ENCODE measurements around the gene ANO10.
"Not testable (repeated sequence)": the region's sequence is repeated elsewhere in the genome, so short reads cannot be mapped to it uniquely, and the experiment has no call there.

Gene ANO10

DNA sequence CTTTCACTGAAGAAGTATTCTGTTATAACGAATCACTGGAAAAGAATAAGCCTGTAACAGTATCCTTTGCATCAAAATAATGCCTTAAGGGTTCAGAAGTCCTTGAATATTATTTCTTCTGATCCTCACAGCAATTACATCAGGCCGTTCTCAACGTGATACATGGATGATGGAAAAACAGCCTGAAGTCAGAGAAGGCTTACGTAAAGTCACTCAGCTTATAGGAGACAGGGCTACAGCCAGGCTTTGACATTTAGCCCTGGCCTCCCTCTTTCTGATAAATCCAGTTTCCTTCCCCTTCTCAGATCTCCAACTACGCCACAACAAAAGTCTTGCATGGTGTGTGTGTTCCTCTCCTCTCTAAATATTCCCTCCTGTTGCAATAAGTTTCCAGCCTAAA, 131.9 kb downstream of the ANO10 start:
- intact Hi-C loops (cut with DNase I) = no loop called here
- DNase-seq = no peak

DNA sequence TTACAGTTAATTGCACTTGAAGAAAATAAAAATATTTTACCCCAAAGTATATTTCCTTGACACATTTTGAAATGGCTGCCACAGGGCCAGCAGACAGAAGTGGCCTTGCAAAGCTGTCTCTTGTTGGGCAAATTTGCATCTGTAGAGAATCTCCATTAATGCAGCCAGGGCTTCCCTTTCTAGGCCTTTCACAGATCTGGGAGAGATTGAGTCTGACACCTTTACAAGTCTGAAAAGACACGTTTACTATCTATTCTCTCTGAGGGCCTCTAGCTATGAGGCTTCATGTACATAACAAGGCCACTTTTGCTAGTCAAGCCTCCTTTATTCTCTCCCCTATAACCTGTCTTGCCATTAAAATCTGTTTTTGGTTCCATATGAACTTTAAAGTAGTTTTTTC, 135.9 kb downstream of the ANO10 start:
- intact Hi-C loops (cut with DNase I) = no loop called here
- DNase-seq = no peak

DNA sequence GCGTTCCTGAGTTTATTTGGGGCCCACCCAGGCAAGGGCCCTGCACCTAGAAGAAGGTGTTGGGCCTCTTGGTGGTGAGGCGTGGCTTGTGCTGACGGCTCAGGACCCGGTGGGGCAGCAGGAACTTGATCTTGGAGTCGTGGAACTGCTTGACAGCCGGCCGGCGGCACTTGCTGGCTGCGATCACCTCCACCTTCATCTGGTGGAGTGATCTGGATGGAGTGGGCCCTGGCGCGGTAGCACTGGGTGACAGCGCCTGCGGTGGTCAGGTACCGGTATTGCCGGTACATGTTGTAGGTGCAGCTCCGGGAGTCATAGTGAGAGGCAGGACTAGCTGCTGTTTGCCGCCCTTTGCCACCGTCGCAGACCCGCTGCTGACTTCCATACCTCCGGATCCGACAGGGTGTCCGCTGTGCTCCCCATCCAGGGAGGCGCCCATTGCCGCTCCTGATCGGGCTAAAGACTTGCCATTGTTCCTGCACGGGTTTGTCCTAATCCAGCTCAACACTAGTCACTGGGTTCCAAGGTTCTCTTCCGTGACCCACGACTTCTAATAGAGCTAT, 136.8 kb downstream of the ANO10 start:
- intact Hi-C loops (cut with DNase I) = no loop called here
- DNase-seq = no peak

DNA sequence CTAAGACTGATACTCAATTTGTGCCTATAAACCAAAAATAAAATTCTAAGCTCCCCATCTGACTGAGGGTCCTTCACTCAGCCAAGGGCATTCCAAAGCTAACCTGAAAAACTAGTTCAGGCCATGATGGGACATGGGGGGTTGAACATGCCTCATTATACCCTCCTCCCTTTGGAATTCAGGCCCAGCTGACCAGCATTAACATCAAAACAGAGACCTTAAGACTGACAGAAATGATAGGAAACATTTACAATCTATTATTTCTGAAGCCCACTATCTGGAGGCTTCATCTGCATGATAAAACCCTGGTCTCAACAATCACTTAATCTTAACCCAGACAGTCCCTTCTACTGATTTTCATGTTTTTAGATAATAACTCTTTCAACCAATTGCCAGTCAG, 140.4 kb downstream of the ANO10 start:
- DNase-seq = no peak
- intact Hi-C loops (cut with DNase I) = no loop called here

DNA sequence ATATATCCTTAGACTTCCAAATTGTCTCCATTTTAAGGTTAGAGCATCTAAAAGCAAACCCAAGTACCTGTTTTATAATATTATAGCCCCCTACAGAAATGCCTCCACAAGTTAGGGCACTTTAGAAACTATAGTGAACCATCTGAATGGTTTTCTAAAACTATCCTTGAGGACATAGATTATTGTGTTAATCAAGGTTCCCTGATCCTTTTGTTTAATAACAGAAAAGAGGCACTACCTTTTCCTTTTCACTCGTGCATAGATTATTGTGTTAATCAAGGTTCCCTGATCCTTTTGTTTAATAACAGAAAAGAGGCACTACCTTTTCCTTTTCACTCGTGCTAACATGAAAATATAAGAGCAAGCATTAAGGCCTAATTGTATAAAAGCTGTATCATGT, 143.0 kb downstream of the ANO10 start:
- DNase-seq; intact Hi-C loops (cut with DNase I): not testable (repeated sequence)

DNA sequence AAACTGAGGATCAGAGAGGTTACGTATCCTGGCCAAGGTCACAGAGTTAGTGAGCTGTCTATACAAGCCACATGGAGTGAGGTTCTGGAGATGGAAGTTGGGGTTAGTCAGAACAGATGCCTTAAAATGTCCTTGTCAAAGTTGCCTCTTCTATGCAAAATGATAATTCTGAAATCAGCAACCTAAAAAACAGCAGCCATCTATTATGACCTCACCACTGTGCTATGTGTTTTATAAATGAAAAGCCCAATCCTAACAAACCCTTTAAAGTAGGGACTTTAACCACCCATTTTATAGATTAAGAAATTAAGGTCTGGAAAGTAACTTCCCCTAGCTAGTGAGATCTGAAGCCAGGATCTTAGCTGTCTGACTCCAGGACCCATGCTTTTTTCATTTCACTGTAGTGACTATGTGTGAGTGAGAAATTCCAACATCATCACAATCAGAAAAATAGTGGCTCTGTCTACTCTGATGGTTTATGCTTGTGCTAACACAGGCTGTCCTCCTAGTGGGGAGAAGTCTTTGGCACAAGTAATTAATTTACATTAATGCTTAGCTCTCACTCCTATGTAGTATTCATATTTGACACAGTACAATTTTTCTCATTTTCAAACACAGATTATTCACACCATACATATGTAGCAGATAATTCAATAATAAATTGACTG, 143.6 kb downstream of the ANO10 start:
- intact Hi-C loops (cut with DNase I) = no loop called here
- no peak for DNase-seq

DNA sequence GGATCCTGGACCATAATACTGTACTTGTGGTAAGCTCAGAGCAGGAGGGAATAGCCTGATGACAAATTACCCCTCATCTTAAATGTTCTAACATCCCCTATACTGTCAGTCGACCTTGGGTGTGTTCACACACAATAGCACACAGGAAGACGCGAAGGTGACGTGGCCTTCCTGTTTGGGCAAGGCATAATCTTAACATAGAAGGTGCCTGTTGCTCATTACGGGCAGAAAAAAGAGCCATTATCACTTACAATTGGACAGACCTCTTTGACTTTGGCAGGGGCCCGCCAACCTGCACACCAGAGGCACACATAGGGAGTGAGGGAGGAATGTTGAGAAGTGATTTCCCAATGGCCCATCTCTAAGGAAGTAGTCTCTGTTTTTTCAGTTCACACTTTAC, 144.2 kb downstream of the ANO10 start:
- intact Hi-C loops (cut with DNase I) = no loop called here
- DNase-seq = no peak

DNA sequence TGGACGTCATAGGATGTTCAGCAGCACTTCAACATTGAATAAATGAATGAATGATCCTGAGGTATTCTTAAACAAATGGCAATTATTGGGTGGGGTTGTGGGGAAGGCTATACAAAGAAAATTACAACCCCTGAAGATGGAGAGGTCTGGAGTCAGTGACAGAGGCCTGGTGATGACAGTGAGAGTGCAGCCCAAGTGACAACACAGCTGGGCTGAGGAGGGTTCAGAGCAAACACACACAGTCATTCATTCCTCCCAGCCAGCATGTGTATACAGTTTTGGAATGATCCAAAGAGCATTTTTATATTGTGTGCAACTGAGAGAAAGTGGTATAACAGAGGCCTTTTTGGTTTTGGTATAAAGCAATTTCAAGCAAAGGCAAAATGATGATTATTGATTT, 148.1 kb downstream of the ANO10 start:
- intact Hi-C loops (cut with DNase I) = no loop called here
- DNase-seq = peak in 1 of 10 donors; percentile 54

DNA sequence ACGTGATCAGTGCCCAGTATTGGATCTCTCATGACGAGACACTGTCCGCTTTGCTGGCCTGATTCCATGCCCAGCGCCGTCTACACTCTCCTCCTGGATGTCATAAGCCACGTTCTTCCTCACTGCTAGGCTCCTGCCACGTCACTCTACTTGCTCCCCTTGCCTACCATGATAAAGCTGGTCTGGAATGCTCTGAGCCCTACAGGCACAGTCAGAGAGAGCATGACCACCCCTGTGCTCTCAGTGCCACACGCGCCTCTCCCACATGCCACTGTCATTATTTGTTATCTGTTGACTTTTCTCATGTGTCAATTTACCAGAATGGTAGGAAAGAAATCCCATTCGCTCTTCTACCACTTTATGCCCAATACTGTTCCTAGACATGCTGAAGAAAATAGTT, 148.6 kb downstream of the ANO10 start:
- intact Hi-C loops (cut with DNase I) = no loop called here
- DNase-seq = no peak

DNA sequence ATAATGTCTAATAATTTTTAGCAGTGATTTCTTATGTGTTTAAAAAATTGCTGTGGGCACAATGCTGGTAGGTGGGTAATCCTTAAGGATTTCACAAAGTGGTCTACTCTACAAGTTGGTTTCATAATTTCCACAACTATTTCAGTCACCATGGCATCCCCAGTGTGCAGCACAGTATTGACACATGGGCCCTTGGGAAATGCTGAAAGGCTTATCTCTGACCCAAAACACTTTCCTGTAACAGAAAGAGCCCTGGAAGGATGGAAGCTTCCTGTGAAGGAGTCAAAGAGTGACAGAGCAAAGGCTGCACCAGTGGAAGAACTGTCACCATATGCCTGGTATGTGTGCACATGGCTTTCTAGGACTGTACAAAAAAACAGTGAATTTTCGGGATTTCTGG, 153.7 kb downstream of the ANO10 start:
- intact Hi-C loops (cut with DNase I) = no loop called here
- DNase-seq = no peak

DNA sequence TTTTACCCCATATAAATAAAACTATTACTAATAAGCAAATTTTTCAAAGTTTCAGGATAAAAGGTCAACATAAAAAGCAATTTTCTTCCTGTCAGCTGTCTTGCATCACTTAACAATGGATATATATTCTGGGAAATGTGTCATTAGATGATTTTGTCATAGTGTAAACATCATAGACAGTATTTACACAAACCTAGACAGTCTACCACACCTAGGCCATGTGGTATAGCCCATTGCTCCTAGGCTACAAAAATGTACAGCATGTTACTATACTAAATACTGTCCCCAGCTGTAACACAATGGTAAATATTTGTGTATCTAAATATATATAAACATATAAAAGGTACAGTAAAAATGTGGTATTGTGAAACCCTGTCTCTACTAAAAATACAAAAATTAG, 156.7 kb downstream of the ANO10 start:
- DNase-seq = no peak
- intact Hi-C loops (cut with DNase I) = no loop called here

DNA sequence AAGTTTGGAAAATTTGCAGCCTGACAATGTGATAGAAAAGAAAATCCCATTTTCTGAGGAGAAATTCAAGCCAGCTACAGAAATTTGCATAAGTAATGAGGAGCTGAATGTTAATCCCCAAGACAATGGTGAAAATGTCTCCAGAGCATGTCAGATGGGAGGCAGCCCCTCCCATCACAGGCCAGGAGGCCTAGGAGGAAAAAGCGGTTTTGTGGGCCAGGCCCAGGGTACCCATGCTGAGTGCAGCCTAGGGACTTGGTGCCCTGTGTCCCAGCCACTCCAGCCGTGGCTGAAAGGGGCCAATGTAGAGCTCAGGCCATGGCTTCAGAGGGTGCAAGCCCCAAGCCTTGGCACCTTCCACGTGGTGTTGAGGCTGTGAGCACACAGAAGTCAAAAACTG, 159.2 kb downstream of the ANO10 start:
- intact Hi-C loops (cut with DNase I) = not testable (repeated sequence)
- peak in 1 of 10 donors; percentile 47 for DNase-seq

DNA sequence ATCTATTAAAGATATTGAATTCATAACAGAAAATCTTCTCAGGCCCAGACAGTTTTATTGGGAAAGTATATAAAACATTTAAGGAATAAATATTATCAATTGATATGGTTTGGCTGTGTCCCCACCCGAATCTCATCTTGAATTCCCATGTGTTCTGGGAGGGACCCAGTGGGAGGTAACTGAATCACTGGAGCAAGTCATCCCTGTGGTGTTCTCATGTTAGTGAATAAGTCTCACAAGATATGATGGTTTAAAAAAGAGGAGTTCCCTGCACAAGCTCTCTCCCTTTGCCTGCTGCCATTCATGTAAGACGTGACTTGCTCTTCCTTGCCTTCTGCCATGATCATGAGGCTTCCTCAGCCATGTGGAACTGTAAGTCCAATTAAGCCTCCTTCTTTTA, 160.5 kb downstream of the ANO10 start:
- intact Hi-C loops (cut with DNase I) = no loop called here
- no peak for DNase-seq

DNA sequence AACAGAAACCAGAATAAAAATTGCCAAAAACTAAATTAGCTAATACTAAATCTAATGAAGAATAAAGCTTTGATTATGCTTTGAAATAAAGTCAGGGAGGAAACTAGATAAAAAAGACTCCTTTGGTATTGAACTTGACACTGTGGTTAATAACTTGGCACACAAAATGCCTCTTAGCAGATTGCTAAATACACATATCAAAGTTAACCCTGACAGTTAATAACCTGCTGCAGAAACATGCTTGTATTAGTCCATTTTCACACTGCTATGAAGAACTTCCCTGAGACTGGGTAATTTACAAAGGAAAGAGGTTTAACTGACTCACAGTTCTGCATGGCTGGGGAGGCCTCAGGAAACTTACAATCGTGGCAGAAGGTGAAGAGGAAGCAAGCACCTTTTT, 164.8 kb downstream of the ANO10 start:
- intact Hi-C loops (cut with DNase I); DNase-seq: not testable (repeated sequence)

DNA sequence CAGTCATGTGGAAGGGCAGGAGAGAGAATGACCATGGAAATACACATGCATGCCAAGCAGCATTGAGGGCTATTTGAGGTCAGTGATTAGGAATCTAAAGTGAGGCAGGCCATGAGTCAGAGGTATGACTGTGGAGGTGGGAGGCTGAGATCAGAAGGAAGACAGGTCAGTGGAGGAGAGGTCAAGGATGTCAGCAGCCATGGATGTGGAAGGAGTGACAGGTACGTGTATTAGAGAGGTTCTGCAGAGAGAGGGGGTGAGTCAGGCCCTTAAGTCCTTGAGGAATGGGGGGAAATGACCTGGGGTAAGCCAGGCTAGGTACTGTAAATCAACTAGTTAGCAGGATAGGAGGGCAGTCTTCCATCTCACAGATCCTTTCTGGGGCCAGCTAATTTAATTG, 166.6 kb downstream of the ANO10 start:
- no peak for DNase-seq
- intact Hi-C loops (cut with DNase I) = no loop called here

DNA sequence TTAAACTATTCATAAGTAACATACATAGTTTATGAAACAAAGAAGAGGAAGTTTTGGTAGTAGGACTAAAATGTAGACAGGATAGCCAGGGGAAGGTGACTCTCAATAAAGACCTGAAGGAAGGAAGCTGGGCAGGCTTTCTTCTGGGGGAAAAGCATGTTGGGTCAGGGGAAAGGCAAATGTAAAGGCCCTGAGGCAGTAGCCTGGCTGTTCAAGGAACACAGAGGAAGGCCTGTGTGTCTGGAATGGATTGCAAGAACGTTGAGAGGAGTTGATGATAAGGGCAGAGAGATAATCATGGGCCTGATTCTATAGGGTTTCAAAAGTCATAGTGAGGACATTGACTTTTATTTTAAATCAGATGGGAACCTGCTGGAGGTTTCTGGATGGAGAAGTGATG, 167.8 kb downstream of the ANO10 start:
- no peak for DNase-seq
- intact Hi-C loops (cut with DNase I) = no loop called here

DNA sequence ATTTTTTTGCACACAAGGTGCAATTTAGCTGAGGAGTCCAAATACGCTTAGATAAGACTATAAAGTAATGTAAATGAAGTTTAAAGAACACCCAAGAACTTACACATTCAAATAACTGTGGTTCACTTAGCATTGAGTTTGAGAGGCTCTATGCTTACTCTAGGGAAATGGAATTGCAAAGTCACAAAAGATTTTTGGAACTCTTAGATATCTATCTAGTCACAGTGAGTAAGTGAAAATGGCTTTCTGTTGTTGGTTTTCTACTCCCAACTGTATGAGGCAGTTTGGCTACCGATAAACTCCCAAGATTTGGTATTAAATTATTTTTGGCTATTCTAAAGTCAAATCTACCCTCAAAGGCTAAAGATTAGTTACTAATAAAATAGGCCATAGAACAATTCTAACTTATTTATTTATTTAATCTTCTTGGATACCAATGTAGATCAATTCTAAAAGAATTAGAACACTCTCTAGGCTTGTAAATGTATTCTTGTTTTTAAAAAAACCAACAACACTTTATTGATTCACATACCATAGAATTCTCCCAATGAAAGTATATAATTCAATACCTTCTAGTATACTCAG, 170.0 kb downstream of the ANO10 start:
- DNase-seq = no peak
- intact Hi-C loops (cut with DNase I) = no loop called here

DNA sequence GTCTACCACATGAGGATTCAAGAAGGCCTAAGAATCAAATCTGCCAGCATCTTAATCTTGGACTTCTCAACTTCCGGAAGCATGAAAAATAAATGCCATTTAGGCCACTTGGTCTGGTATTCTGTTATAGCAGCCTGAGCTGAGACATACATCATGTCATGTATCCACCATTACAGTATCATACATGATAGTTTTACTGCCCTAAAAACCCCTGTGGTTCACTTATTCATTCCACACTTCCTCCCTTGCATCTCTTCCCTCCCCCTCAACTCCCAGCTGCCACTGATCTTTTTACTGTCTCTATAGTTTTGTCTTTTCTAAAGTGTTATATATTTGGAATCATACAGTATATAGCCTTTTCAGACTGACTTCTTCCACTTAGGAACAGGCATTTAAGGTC, 173.7 kb downstream of the ANO10 start:
- intact Hi-C loops (cut with DNase I) = no loop called here

DNA sequence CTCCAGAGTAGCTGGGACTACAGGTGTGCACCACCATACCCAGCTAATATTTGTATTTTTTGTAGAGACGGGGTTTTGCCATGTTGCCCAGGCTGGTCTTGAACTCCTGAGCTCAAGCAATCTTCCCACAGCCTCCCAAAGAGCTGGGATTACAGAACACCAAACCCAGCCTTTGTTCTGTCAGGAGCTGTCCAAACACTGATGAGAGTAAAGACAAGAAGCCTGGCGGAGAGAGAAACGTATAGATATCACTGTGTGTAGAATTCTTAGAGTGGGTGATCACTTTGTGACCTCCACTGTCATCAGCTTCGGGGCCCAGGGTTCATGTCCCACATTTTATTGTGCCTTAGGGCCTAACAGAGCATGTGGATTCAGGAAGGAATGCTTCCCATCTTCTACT, 176.0 kb downstream of the ANO10 start:
- DNase-seq = no peak
- intact Hi-C loops (cut with DNase I) = no loop called here

More for the DNA sequence above, 173.7 kb downstream of the ANO10 start:
- no peak for DNase-seq

DNA sequence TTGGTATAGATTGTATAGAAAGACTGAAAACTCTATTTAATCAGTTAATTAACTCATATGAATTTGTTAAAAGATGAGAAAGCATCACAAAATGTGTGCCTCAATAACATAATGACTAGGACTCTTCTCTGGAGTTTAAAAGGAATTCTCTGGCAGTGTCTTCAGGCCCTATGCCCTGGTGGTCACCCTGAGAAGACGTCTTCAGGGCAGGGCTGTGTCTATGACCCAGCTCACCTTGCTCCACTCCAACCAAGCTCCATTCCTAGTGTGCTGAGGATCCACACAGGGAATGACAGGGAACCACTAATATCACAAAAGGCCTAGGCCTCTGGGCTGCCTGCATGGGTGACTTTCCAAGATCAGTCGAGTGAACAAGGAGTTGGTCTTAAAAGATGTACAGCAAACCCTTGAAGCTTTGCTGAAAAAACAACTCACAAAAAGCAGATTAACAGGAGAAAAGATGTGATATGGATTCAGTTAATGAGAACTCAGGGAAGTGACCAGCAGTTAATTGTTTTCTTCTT, 178.9 kb downstream of the ANO10 start:
- intact Hi-C loops (cut with DNase I) = no loop called here
- no peak for DNase-seq

DNA sequence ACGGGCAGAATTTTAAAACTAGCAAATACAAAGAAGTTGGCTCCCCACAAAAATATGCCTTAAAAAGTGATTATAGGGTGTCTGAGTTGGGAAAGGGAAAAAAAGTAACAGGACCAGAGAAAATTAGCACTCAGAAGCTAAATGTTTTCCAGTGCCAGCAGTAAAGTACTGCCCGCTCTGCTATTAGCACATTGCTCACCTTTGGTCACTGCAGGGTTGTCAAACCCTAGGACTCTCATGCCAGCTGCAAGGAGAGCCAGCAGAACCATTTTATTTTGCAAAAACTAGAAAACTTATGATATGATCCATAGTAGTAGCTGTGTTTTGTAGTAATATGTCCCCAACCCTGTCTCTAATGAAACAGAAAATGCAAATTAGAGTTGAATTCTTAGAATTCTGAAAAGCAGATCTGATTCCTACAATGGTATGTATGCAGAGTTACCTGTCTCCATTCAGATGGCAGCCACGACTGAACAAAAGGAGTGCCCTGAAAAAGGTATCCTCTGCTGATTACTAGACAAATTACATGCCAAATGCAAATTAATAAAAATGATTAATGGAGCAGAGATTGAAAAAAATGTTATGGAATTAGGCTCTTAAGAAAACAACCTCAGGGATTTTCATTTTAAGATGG, 185.2 kb downstream of the ANO10 start:
- no peak for DNase-seq
- intact Hi-C loops (cut with DNase I) = no loop called here

DNA sequence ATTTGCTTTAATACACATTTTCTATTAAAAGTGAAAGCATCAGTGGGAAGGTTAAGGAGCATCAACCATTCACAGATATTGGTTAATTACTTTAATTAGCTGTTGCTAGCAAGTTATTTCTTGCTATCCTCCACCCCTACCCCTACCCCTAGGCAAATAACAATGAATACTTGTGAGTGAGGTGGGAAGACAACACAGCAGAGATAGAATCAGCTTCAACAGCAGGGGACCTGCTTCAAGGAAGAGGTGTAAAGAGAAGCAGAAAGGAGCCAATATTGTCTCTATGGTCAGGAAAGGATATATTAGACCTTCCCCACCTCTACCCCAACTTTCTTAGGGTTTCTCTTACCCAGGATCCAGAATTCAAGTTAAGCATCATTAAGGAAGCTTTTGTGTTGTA, 186.1 kb downstream of the ANO10 start:
- intact Hi-C loops (cut with DNase I) = no loop called here
- DNase-seq = no peak

Measured in posterior cingulate gyrus (tissue), 11 donors.